GM23338 (cell line): ENCODE measurements around the gene ELOVL7. TPM values are rescaled to one million over a fixed set of nuclear protein-coding genes. Genes with fewer than 3 reads are reported as not detected.
A peak's percentile ranks its signal among the peaks of the same experiment; 100 is the strongest.

Experiments used
- ATAC-seq: fragments of 200-7000 bp; cut with Tn5 transposase; 3 replicates; pipeline ENCODE4 v1.9.1; 2020
- DNase-seq: peaks from one replicate; pipeline ENCODE4 v3.0.0-alpha.2; 2015; ENCODE audit warnings: low spot score
- H2AFZ ChIP-seq: fragments of 200-600 bp; sonication (generic); 2 replicates; pipeline ENCODE4 v1.8.0; 2016; ENCODE audit warnings: antibody characterized with exemption, mild to moderate bottlenecking, moderate library complexity
- H3F3A ChIP-seq: fragments of 200-600 bp; sonication (generic); replicated peaks from 2 replicates; pipeline ENCODE4 v1.8.0; 2017; ENCODE audit warnings: antibody characterized with exemption, mixed run types, low read depth
- H3K27ac ChIP-seq: fragments of 200-600 bp; sonication (generic); 2 replicates; pipeline ENCODE4 v1.6.1; 2016; ENCODE audit warnings: low read depth
- H3K27me3 ChIP-seq: fragments of 200-600 bp; sonication (generic); 2 replicates; pipeline ENCODE4 v1.8.0; 2016; ENCODE audit warnings: mild to moderate bottlenecking, mixed run types, moderate library complexity; ENCODE audit not compliant: insufficient read depth
- H3K36me3 ChIP-seq: fragments of 200-600 bp; sonication (generic); 2 replicates; pipeline ENCODE4 v1.8.0; 2016; ENCODE audit warnings: mild to moderate bottlenecking; ENCODE audit not compliant: insufficient read depth
- H3K4me1 ChIP-seq: fragments of 200-600 bp; sonication (generic); 2 replicates; pipeline ENCODE4 v1.8.0; 2016; ENCODE audit warnings: mild to moderate bottlenecking, moderate library complexity; ENCODE audit not compliant: insufficient read depth
- H3K4me2 ChIP-seq: fragments of 200-600 bp; sonication (generic); 2 replicates; pipeline ENCODE4 v1.7.1; 2017; ENCODE audit warnings: mixed run types
- H3K4me3 ChIP-seq: fragments of 200-600 bp; sonication (generic); 2 replicates; pipeline ENCODE4 v1.6.1; 2016; ENCODE audit warnings: mixed run types
- H3K79me2 ChIP-seq: fragments of 200-600 bp; sonication (generic); replicated peaks from 2 replicates; pipeline ENCODE4 v1.8.0; 2017; ENCODE audit warnings: mild to moderate bottlenecking; ENCODE audit not compliant: insufficient read depth
- H3K9me2 ChIP-seq: fragments of 200-600 bp; sonication (generic); 2 replicates; pipeline ENCODE4 v1.8.0; 2017; ENCODE audit not compliant: insufficient read depth
- H4K20me1 ChIP-seq: fragments of 200-600 bp; sonication (generic); replicated peaks from 2 replicates; pipeline ENCODE4 v1.8.0; 2017; ENCODE audit warnings: mild to moderate bottlenecking; ENCODE audit not compliant: insufficient read depth
- H3K27ac Mint-ChIP-seq: 2 replicates; pipeline ENCODE4 v1.8.0; 2020; ENCODE audit warnings: inconsistent platforms, mild to moderate bottlenecking, moderate library complexity, mixed read lengths
- H3K27me3 Mint-ChIP-seq: 3 replicates; pipeline ENCODE4 v1.8.0; 2022; ENCODE audit warnings: low read depth, mild to moderate bottlenecking, moderate library complexity, mixed read lengths, inconsistent platforms; ENCODE audit not compliant: insufficient read depth, poor library complexity
- H3K36me3 Mint-ChIP-seq: 3 replicates; pipeline ENCODE4 v1.8.0; 2021; ENCODE audit warnings: low read depth, mild to moderate bottlenecking, inconsistent platforms, moderate library complexity, mixed read lengths
- H3K4me1 Mint-ChIP-seq: 3 replicates; pipeline ENCODE4 v1.8.0; 2020; ENCODE audit warnings: mild to moderate bottlenecking, inconsistent platforms, mixed read lengths
- H3K4me3 Mint-ChIP-seq: 3 replicates; pipeline ENCODE4 v1.8.0; 2021; ENCODE audit warnings: moderate library complexity, mild to moderate bottlenecking, inconsistent platforms, mixed read lengths
- H3K9me3 Mint-ChIP-seq: 3 replicates; pipeline ENCODE4 v1.8.0; 2020; ENCODE audit warnings: moderate library complexity, mild to moderate bottlenecking, inconsistent platforms, mixed read lengths
- CREB1 ChIP-seq: fragments of 250-450 bp; sonication (Bioruptor Pico); IDR thresholded peaks from 2 replicates; pipeline ENCODE4 v1.5.0; 2020; ENCODE audit warnings: low read depth, mild to moderate bottlenecking, moderate library complexity
- CTCF ChIP-seq, 2 experiments: fragments of 200-600 bp in 1 of 2; sonication (generic) in 1 of 2; conservative IDR thresholded peaks; 2 replicates each; pipeline versions ENCODE4 v1.5.1 to v1.6.1; 2016 to 2017; ENCODE audit warnings: antibody characterized with exemption in 2 of 2, low read depth in 2 of 2, mild to moderate bottlenecking in 2 of 2, moderate library complexity in 1 of 2
- ETS1 ChIP-seq: IDR thresholded peaks from 2 replicates; pipeline ENCODE4 v1.6.1; 2016; ENCODE audit warnings: antibody characterized with exemption
- JUNB ChIP-seq: IDR thresholded peaks from one replicate; pipeline ENCODE4 v1.6.1; 2016; ENCODE audit warnings: antibody characterized with exemption; ENCODE audit not compliant: unreplicated experiment
- NANOG ChIP-seq: IDR thresholded peaks from 2 replicates; pipeline ENCODE4 v1.6.1; 2016; ENCODE audit warnings: antibody characterized with exemption, borderline replicate concordance
- POLR2AphosphoS5 ChIP-seq: IDR thresholded peaks from 2 replicates; pipeline ENCODE4 v1.6.1; 2016; ENCODE audit warnings: antibody characterized with exemption, low read depth
- STAT1 ChIP-seq: IDR thresholded peaks from one replicate; pipeline ENCODE4 v1.6.1; 2016; ENCODE audit warnings: antibody characterized with exemption; ENCODE audit not compliant: unreplicated experiment
- ZNF331 ChIP-seq: fragments of 250-450 bp; sonication (Bioruptor Pico); IDR thresholded peaks from 2 replicates; pipeline ENCODE4 v1.5.0; 2020; ENCODE audit warnings: low read depth, mild to moderate bottlenecking, moderate library complexity
- long read RNA-seq: library from polyadenylated mRNA; unstranded; transcript quantifications from one replicate; pipeline ENCODE4 v2.0.0, GENCODE V29; 2020; ENCODE audit not compliant: unreplicated experiment
- polyA plus RNA-seq: library from polyadenylated mRNA; unstranded; fragments of >200 nt; fragmentation: Nextera tagmentation; extraction: Ambion mirVana; gene quantifications from 2 replicates; pipeline ENCODE4 v1.2.1, GENCODE V29; 2016
- total RNA-seq: library from RNA; depleted of rRNA; stranded (reverse); fragments of >200 nt; shearing (Covaris generic); gene quantifications from 2 replicates; pipeline ENCODE4 v1.2.3, GENCODE V29; 2014; rRNA removed

The ELOVL7 gene
- 6.5 and 7.0 TPM in 2 replicates for total RNA-seq
- 2.3 and 2.9 TPM in 2 replicates for polyA plus RNA-seq
- long read RNA-seq, partial matches to known transcripts: 1 of 3 reads
- long read RNA-seq, other reads (novel, unspliced or antisense): 1 of 3 reads

- H3K27ac ChIP-seq: peak within 1 kb of the TSS; percentile 84
- peak within 1 kb of the TSS; percentile 88 for H3K27ac Mint-ChIP-seq
Measured at GRCh38 chr5:60843936-60844905, at the start of gene ELOVL7. Gene ELOVL7, minus strand, starts transcription at chr5:60844269. Its CDS starts 56,872 bp downstream, at chr5:60787397.

More at GRCh38 chr5:60843936-60844905, at the start of gene ELOVL7:
- peaks cover 22% of the 10 kb centered on the region for H3K27me3 Mint-ChIP-seq
- peaks cover 19% of the 10 kb centered on the region for H3K4me1 ChIP-seq
- TF ChIP-seq JUNB: no peak
- TF ChIP-seq CREB1 (CRISPR knock-in tag): peak; percentile 76
- no peak for TF ChIP-seq NANOG
- peak; percentile 62 for TF ChIP-seq POLR2AphosphoS5
- TF ChIP-seq CTCF (conservative IDR thresholded peaks at IDR 0.05; ENCODE audit: low read depth in 2 of 2): peak in 1 of 2 experiments; percentile 52; a peak in 2 of 4 replicates
- TF ChIP-seq ZNF331: no peak
- TF ChIP-seq STAT1: no peak
- no peak for TF ChIP-seq ETS1
- H3K9me3 Mint-ChIP-seq: no peaks in the 10 kb centered on the region
- H3K79me2 ChIP-seq: peaks cover 12% of the 10 kb centered on the region
- no peaks in the 10 kb centered on the region for H3K9me2 ChIP-seq
- H3K4me2 ChIP-seq: peak within 1 kb of the TSS; percentile 97
- no peaks in the 10 kb centered on the region for H3K36me3 ChIP-seq
- H3K36me3 Mint-ChIP-seq: no peaks in the 10 kb centered on the region; the same call in 2 of the 3 replicates
- peak within 1 kb of the TSS; percentile 95 for H3K4me3 Mint-ChIP-seq
- H4K20me1 ChIP-seq: peaks cover 12% of the 10 kb centered on the region; the same call in 1 of the 2 replicates
- peak within 1 kb of the TSS; percentile 84 for H3K4me3 ChIP-seq
- peak; percentile 85 for ATAC-seq
- H3K27me3 ChIP-seq: peaks cover 24% of the 10 kb centered on the region
- DNase-seq: peak; percentile 94
- H3K4me1 Mint-ChIP-seq: peaks cover 23% of the 10 kb centered on the region
- 0 out of 2 replicates have a peak, but pooled peaks cover 4% of the 10 kb centered on the region for H3F3A ChIP-seq
- peak within 1 kb of the TSS; percentile 99 for H2AFZ ChIP-seq
